ENCODE results near the gene NOS1AP.
A peak's percentile ranks its signal among the peaks of the same experiment; 100 is the strongest.
"Not testable (repeated sequence)": the region's sequence is repeated elsewhere in the genome, so short reads cannot be mapped to it uniquely, and the experiment has no call there.

NOS1AP gene

GRCh38 chr1:162166917-162167615 lies 97.6 kb downstream of the NOS1AP start:
- H3K9me3 Mint-ChIP-seq = no peaks in the 10 kb centered on the region
- H3K27ac Mint-ChIP-seq = peak overlapping the region in 2 of 3 experiments; percentile 30 to 54
- no peak overlapping the region for H3K4me3 Mint-ChIP-seq
- TF ChIP-seq CTCF (IDR thresholded peaks at IDR 0.05; ENCODE audit: unreplicated experiment in 3 of 3) = no peak
- no peaks in the 10 kb centered on the region for H3K27me3 Mint-ChIP-seq (ENCODE audit: low read depth)
- H3K4me1 Mint-ChIP-seq = peaks cover 70% of the 10 kb centered on the region
- no peaks in the 10 kb centered on the region for H3K36me3 Mint-ChIP-seq (ENCODE audit: low read depth)

- Mint-ChIP-seq H3K36me3 (ENCODE audit: low read depth) (no peaks in the 10 kb centered on the region), H3K27me3 (ENCODE audit: low read depth) (no peaks in the 10 kb centered on the region), H3K4me3 (no peak overlapping the region), H3K4me1 (peaks cover 63% of the 10 kb centered on the region), H3K9me3 (no peaks in the 10 kb centered on the region), H3K27ac (peak overlapping the region; percentile 46 to 62 (median 50))
- TF ChIP-seq CTCF (IDR thresholded peaks at IDR 0.05; ENCODE audit: unreplicated experiment in 3 of 3) = no peak
Measured at GRCh38 chr1:162168261-162168660, 98.8 kb downstream of the NOS1AP start.

GRCh38 chr1:162169031-162169790 lies 99.7 kb downstream of the NOS1AP start:
- no peaks in the 10 kb centered on the region for H3K27me3 Mint-ChIP-seq (ENCODE audit: low read depth)
- no peaks in the 10 kb centered on the region for H3K36me3 Mint-ChIP-seq (ENCODE audit: low read depth)
- H3K4me3 Mint-ChIP-seq = no peak overlapping the region
- peaks cover 55% of the 10 kb centered on the region for H3K4me1 Mint-ChIP-seq
- H3K27ac Mint-ChIP-seq = peak overlapping the region; percentile 46 to 62 (median 50)
- no peaks in the 10 kb centered on the region for H3K9me3 Mint-ChIP-seq
- TF ChIP-seq CTCF (IDR thresholded peaks at IDR 0.05; ENCODE audit: unreplicated experiment in 3 of 3) = no peak

- peak overlapping the region in 1 of 3 experiments; percentile 36 for H3K27ac Mint-ChIP-seq
- no peaks in the 10 kb centered on the region for H3K9me3 Mint-ChIP-seq
- peaks cover 62% of the 10 kb centered on the region for H3K4me1 Mint-ChIP-seq
- no peaks in the 10 kb centered on the region for H3K36me3 Mint-ChIP-seq (ENCODE audit: low read depth)
- H3K4me3 Mint-ChIP-seq = no peak overlapping the region
- no peak for TF ChIP-seq CTCF (IDR thresholded peaks at IDR 0.05; ENCODE audit: unreplicated experiment in 3 of 3)
- no peaks in the 10 kb centered on the region for H3K27me3 Mint-ChIP-seq (ENCODE audit: low read depth)
Measured at GRCh38 chr1:162171111-162171510, 101.6 kb downstream of the NOS1AP start.

- H3K4me3 Mint-ChIP-seq = no peak overlapping the region
- peaks cover 48% of the 10 kb centered on the region for H3K4me1 Mint-ChIP-seq
- H3K36me3 Mint-ChIP-seq (ENCODE audit: low read depth) = no peaks in the 10 kb centered on the region
- no peaks in the 10 kb centered on the region for H3K27me3 Mint-ChIP-seq (ENCODE audit: low read depth)
- H3K9me3 Mint-ChIP-seq = no peaks in the 10 kb centered on the region
- TF ChIP-seq CTCF (IDR thresholded peaks at IDR 0.05; ENCODE audit: unreplicated experiment in 3 of 3) = no peak
- no peak overlapping the region for H3K27ac Mint-ChIP-seq
Measured at GRCh38 chr1:162172311-162173102, 103.0 kb downstream of the NOS1AP start.

GRCh38 chr1:162173607-162174006 lies 104.1 kb downstream of the NOS1AP start:
- H3K4me1 Mint-ChIP-seq = peaks cover 41% of the 10 kb centered on the region
- not testable (repeated sequence) for H3K27me3 Mint-ChIP-seq (ENCODE audit: low read depth); H3K4me3 Mint-ChIP-seq; H3K27ac Mint-ChIP-seq; H3K9me3 Mint-ChIP-seq; H3K36me3 Mint-ChIP-seq (ENCODE audit: low read depth)

- peaks cover 36% of the 10 kb centered on the region for H3K4me1 Mint-ChIP-seq
- not testable (repeated sequence) for H3K27ac Mint-ChIP-seq; H3K9me3 Mint-ChIP-seq; H3K4me3 Mint-ChIP-seq; H3K36me3 Mint-ChIP-seq (ENCODE audit: low read depth); H3K27me3 Mint-ChIP-seq (ENCODE audit: low read depth)
Measured at GRCh38 chr1:162174027-162174426, 104.5 kb downstream of the NOS1AP start.

All from nephron (organoid).